DMS153 treated with DMSO at 0.1 percent for 48 hours (cell line): ENCODE data around the gene GNAT1.

ENCODE experiments used
- DNase-seq: peaks from one replicate; lab custom pipeline; 2025; ENCODE audit not compliant: unreplicated experiment; lab: John Stamatoyannopoulos, UW

The GNAT1 gene

DNA sequence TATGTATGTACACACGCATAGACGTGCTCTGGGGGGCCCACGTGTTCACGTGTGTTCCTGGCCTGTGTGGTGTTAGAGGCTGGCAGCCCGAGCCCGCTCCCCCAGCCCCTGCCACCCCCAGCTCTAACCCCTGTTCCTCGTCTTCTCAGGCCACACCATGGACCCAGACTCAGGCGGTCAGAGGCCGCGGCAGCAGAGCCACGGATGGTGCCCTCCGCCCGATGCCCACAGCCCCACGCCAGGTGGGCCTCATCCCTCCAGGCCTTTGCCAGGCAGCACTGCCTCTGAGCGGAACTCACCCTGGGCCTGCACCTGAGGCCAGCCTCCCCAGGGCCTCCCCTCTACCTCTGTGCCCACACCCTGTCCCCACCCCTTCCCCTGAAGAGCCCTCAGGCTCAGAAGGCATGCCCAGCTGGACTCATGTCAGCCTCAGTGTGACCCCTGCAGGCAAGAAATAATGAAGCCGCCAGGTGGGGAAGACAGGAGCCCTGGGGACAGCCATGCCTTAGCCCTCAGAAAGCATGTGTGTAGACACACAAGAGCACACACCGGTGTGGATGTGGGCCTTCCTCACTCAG, 16.4 kb upstream of the GNAT1 start:
- DNase-seq: no peak

- DNase-seq: no peak
Observed at GRCh38 chr3:50177346-50177745, 14.1 kb upstream of the GNAT1 start.

GRCh38 chr3:50179710-50180109, 11.7 kb upstream of the GNAT1 start:
- no peak for DNase-seq

- DNase-seq: no peak
Observed at GRCh38 chr3:50181985-50182384, 9.4 kb upstream of the GNAT1 start.

DNA sequence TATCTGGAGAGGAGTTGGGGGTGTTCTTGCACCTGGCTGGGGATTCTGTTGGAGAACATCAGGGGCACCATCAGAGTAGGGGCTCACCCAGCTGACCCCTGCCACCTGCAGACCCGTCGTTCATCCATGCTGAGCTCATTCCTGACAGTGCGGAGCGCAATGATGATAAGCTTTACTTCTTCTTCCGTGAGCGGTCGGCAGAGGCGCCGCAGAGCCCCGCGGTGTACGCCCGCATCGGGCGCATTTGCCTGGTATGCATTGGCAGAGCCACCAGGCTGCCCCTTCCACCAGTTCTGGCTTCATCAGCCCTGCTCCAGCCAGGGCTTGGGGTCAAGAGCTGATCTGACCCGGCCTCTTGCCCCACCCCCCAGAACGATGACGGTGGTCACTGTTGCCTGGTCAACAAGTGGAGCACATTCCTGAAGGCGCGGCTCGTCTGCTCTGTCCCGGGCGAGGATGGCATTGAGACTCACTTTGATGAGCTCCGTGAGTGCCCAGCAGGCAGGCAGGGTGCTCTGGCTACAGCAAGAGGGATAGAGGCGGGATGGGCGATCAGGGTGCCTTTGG, 8.8 kb upstream of the GNAT1 start:
- no peak for DNase-seq

GRCh38 chr3:50183755-50184154, 7.7 kb upstream of the GNAT1 start:
- no peak for DNase-seq

- DNase-seq: no peak
Observed at GRCh38 chr3:50184242-50184978, 7.0 kb upstream of the GNAT1 start.

DNA sequence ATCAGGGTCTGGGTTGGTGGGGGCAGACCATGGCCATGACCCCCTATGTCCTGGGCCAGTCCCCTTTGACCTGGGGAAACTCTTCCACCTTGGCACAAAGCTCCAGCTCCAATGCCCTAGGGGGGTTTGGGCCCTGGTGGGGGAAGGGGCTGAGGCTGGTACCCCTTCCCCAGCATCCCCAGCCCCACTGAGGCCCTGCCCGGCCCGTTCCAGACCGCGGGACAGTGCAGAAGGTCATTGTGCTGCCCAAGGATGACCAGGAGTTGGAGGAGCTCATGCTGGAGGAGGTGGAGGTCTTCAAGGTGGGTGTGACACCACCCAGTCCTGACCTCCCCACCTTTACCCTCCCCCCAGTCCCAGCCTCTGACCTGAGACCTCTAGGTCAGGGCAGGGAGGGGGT, 6.2 kb upstream of the GNAT1 start:
- no peak for DNase-seq

DNA sequence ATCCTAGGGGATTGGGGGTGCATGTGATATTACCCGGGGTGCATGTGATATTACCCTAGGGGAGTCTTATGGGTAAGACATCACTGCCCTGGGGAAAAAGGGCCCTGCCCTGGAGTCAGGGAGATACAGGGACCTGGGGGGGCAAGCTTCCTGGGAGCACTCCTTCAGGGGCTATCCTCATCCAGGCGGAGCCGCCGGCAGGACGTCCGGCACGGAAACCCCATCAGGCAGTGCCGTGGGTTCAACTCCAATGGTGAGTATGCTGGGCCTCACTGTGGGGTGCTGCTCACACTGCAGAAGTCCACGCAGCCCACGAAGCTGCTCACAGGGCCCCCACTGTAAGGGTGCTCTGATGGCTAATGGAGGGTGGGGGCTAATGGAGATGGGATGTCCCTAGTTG, 5.3 kb upstream of the GNAT1 start:
- DNase-seq: no peak

- DNase-seq: no peak
Observed at GRCh38 chr3:50187750-50188149, 3.7 kb upstream of the GNAT1 start.

- no peak for DNase-seq
Observed at GRCh38 chr3:50189274-50189673, 2.1 kb upstream of the GNAT1 start.

DNA sequence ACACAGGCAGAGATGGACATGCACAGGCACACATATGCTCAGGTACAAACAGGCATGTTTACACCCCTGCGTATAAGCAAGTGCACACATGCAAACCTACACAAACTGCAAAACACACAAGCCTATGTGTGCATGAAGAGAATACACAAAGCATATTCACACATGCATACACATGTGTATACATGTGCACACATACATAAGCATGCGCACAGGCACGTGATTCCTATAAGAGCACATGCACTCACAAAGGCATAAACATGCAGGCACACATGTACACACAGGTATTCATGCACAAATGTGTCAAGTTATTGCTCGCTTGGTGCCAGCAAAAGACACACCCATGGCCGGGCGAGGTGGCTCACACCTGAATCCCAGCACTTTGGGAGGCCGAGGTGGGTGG, 1.4 kb upstream of the GNAT1 start:
- DNase-seq: no peak

DNA sequence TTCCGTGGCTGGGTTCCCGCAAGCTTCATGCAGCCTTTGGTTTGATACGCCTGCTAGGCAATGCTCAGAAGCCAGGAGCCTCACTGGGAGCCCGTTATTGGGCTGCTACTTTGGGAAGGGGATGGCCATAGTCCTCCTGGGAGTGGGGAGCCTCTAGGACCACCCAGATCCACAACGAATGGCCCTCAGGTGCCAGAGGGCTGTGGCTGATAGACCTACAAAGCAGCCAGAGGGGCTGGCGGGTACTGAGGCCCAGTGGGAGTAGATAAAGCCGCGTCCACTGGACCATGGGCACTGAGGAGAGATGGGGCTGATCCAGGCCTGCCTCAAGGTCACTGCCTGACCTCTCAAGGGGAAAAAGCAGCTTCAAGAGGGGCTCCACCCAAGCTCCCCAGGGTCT, 714 bp downstream of the GNAT1 start:
- no peak for DNase-seq

DNA sequence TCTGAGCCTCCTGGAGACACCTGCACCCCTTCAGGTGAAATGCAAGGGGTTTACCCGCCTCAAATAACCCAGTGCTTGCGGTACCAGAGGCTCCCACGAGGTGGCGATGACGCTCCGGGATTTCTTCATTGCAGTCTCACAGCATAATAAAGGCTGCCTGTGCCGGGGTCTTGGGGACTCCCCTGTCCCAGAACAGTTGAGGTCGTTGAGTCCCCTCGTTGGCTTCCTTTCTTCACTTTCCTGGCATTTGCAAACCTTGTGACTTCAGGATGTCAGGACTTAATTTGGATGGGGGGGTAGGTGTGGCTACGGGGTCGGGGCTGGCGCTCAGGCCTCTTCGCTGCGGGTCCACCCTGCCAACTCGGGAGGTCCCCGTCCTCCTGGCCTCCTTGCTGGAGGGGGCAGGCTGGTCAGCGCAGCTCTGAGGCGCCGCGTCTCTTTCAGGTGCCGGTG, 1.3 kb downstream of the GNAT1 start:
- DNase-seq: peak; percentile 5

DNA sequence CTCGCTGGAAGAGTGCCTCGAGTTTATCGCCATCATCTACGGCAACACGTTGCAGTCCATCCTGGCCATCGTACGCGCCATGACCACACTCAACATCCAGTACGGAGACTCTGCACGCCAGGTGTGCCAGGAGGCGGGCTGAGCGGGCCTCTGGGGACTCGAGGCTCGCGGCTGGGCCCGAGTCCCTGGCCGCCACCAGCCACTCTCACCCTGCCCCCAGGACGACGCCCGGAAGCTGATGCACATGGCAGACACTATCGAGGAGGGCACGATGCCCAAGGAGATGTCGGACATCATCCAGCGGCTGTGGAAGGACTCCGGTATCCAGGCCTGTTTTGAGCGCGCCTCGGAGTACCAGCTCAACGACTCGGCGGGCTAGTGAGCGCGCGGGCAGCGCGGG, 1.9 kb downstream of the GNAT1 start:
- no peak for DNase-seq

GRCh38 chr3:50193746-50194127, 2.3 kb downstream of the GNAT1 start:
- DNase-seq: no peak

- DNase-seq: no peak
Observed at GRCh38 chr3:50194128-50194902, 2.9 kb downstream of the GNAT1 start.

DNA sequence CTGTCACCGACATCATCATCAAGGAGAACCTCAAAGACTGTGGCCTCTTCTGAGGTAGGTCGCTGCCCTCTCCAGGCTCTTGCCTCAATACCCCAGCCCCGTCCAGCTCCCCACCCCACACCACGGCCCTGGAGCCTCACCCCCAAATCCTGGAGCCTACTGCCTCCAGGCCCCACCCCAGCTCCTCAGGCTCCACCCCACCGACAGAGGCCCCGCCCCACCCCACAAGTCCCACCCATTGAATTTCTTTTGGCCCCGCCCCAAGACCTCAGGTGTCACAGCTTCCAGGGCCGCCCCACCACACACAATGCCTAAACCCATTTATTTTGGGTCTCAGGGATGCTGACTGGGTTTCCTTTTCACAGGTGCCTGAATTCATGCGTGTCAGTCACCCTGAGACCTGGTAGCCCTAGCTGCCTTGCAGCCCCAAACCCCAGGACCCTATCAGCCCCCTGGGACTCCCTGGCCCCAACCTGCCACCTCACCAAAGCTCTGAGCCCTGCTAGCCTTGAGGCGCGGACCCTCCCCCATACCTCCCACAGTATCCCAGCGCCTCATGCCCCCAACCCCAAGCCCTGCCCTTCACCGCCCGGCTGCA, 3.6 kb downstream of the GNAT1 start:
- DNase-seq: no peak

DNA sequence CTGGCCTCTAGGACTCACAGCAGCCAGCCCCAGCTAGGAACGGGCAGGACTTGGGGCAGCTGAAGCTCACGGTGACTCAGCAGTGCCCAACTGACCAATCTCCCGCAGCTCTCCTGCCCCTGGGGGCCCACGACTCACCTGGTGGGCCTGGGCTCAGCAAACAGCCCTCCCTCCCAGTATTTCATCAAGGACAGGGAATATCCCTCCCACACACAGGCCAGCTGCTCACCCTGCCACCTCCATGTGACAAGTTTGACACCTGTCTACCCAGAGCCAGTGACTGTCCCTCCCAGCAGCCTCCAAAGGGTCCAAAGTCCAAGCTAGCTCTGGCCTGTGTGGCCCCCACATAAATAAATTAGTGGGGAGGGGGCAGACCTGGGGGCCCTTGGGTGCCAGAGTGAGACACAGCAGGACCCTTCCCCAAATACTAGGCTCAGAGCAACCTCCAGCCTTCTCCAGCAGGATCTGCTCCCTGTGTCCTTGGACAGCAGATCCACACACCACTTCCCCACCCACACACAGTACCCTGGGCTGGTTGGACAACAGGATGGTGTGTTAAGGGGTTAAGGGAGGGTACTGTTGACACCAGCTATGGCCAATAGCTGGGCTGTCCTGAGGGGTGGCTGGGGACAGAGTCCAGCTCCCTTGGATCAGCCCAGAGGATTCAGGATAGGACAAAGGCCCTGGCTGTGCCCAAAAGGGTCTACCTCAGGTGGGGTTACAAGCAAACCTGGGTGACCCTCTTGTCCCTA, 4.3 kb downstream of the GNAT1 start:
- no peak for DNase-seq

- no peak for DNase-seq
Observed at GRCh38 chr3:50196253-50196801, 4.9 kb downstream of the GNAT1 start.
